SU-DHL-6 (cell line): ENCODE results near the gene HECW1.

Experiments
- CTCF ChIP-seq: fragments of 200-600 bp; sonication (generic); IDR thresholded peaks from one replicate; pipeline ENCODE4 v1.5.1; 2017; ENCODE audit warnings: antibody characterized with exemption, mild to moderate bottlenecking, low read length, moderate library complexity; ENCODE audit not compliant: insufficient read depth, poor library complexity, severe bottlenecking
- EZH2phosphoT487 ChIP-seq: fragments of 200-600 bp; sonication (generic), shearing (Covaris generic); conservative IDR thresholded peaks from 2 replicates; pipeline ENCODE4 v1.6.1; 2018; ENCODE audit warnings: mild to moderate bottlenecking, antibody characterized with exemption, low read length, moderate library complexity, mixed read lengths

GRCh38 chr7:43467406-43467805 is 355.0 kb downstream of the HECW1 start:
- TF ChIP-seq CTCF (no peak), EZH2phosphoT487 (no peak)
